ENCODE data around the gene SLC24A5. TPM values are rescaled to one million over a fixed set of nuclear protein-coding genes. Genes with fewer than 3 reads are reported as not detected.

SLC24A5 gene
- total and polyA plus RNA-seq, 2 donors (not counting 3 experiments of a cell fraction or from before 2014, with no cell fraction given), result not detected

DNA sequence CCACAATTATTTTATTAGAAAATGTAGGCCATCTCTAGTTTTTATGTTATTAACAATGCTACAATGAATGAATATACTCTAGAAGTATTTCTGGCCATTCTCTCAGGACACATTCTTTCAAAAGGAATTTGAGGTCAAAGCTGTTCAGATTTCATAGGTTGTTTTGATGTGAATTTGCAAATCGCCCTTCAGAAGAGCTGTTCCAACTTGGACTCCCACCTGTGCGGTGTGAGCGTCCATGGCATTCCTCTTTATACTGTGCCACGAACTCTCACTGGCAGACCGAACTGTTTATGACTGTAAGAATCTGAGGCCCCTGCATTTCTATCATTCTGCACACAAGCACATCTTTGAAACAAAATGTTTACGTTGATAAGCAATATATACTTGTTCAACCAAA, 18.6 kb upstream of the SLC24A5 start:
- CTCF ChIA-PET, result no interaction called here
- Histone ChIP-seq H3K36me3 (ENCODE audit: control insufficient read depth in 2 of 2, extremely low read depth in 1 of 2, insufficient read depth in 2 of 2, low read length in 2 of 2) (no peaks in the 10 kb centered on the region), H3K9ac (replicated peaks; ENCODE audit: extremely low read depth, insufficient read depth, low read length) (no peak overlapping the region), H3K79me2 (ENCODE audit: control insufficient read depth, insufficient read depth, low read length) (no peaks in the 10 kb centered on the region), H3K9me1 (replicated peaks; ENCODE audit: control insufficient read depth, extremely low read depth, insufficient read depth, low read length) (no peaks in the 10 kb centered on the region), H4K20me1 (replicated peaks; ENCODE audit: control insufficient read depth, extremely low read depth, insufficient read depth, low read length) (no peaks in the 10 kb centered on the region), H3K27me3 (ENCODE audit: control insufficient read depth in 2 of 2, insufficient read depth in 2 of 2, low read length in 2 of 2) (peaks cover 7 to 20% of the 10 kb centered on the region in 2 experiments), H3K9me3 (replicated peaks; ENCODE audit: control insufficient read depth, insufficient read depth, low read length) (no peaks in the 10 kb centered on the region), H3K4me3 (replicated peaks in 1 of 3; ENCODE audit: insufficient read depth in 1 of 3, low read depth in 1 of 3, low read length in 3 of 3) (no peak overlapping the region), H3K27ac (ENCODE audit: insufficient read depth, low read depth, low read length) (no peak overlapping the region), H3K4me1 (ENCODE audit: control insufficient read depth, extremely low read depth, insufficient read depth, low read length) (no peaks in the 10 kb centered on the region), H3K4me2 (ENCODE audit: insufficient read depth, low read length) (no peak overlapping the region), H2AFZ (ENCODE audit: low read depth, low read length) (no peak overlapping the region)
- POLR2A ChIA-PET, result no interaction called here
- dilution Hi-C loops (cut with MboI; ENCODE audit: extremely low pct_ligation_motif_present, low sequenced_read_pairs), result no loop called here
- FAIRE-seq (no peak), DNase-seq (ENCODE audit: low read depth, low spot score) (no peak)
- BruUV-seq (replicated peaks), result no TSS peak
- intact Hi-C loops (cut with micrococcal nuclease), result no loop called here
- TF ChIP-seq POLR2AphosphoS5 (IDR thresholded peaks at IDR 0.05; ENCODE audit: insufficient read depth, low read depth, low read length) (no peak), GATA2 (IDR thresholded peaks at IDR 0.05; ENCODE audit: insufficient read depth, insufficient read length, low read depth, low read length) (no peak), EZH2 (IDR thresholded peaks at IDR 0.05; ENCODE audit: borderline replicate concordance, low read depth, low read length, severe bottlenecking) (no peak), FOS (IDR thresholded peaks at IDR 0.05; ENCODE audit: borderline replicate concordance, insufficient read depth, low read length) (no peak), POLR2A (IDR thresholded peaks at IDR 0.05; ENCODE audit: low read depth, low read length) (no peak), JUN (IDR thresholded peaks at IDR 0.05; ENCODE audit: borderline replicate concordance, insufficient read depth, insufficient read length, low read depth) (no peak), CTCF (IDR thresholded peaks at IDR 0.05; ENCODE audit: extremely low read depth in 1 of 2, insufficient read depth in 1 of 2, low read depth in 1 of 2, low read length in 2 of 2) (no peak), MYC (IDR thresholded peaks at IDR 0.05; ENCODE audit: low read depth, low read length) (no peak)
- TF ChIP-seq, protein P1, sequence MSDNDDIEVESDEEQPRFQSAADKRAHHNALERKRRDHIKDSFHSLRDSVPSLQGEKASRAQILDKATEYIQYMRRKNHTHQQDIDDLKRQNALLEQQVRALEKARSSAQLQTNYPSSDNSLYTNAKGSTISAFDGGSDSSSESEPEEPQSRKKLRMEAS (IDR thresholded peaks at IDR 0.05; ENCODE audit: insufficient read depth, insufficient read length), result no peak

All from endothelial cell of umbilical vein (primary cell).